Neural cell (in vitro differentiated cells): ENCODE measurements around the gene SUMF1.

ENCODE experiments used
- CTCF ChIP-seq: fragments of 450-650 bp; IDR thresholded peaks from 2 replicates; pipeline ENCODE4 v1.5.1; 2014; ENCODE audit warnings: antibody characterized with exemption, mild to moderate bottlenecking, moderate library complexity; ENCODE audit not compliant: poor library complexity, severe bottlenecking
- EP300 ChIP-seq: fragments of 450-650 bp; conservative IDR thresholded peaks from 2 replicates; pipeline ENCODE4 v1.6.1; 2014; ENCODE audit warnings: antibody characterized with exemption, mild to moderate bottlenecking, moderate library complexity; ENCODE audit not compliant: poor library complexity, severe bottlenecking
- EZH2 ChIP-seq: fragments of 200-600, 300-800 bp; shearing (Covaris generic), sonication (generic); IDR thresholded peaks from 2 replicates; pipeline ENCODE4 v1.6.1; 2014; ENCODE audit warnings: antibody characterized with exemption, low read length, borderline replicate concordance, mild to moderate bottlenecking; ENCODE audit not compliant: insufficient read depth, poor library complexity, severe bottlenecking
- MXI1 ChIP-seq: fragments of 450-650 bp; conservative IDR thresholded peaks from 2 replicates; pipeline ENCODE4 v1.6.1; 2014; ENCODE audit warnings: antibody characterized with exemption, mild to moderate bottlenecking; ENCODE audit not compliant: poor library complexity, severe bottlenecking
- POLR2AphosphoS5 ChIP-seq: IDR thresholded peaks from 2 replicates; pipeline ENCODE4 v1.6.1; 2012
- RAD21 ChIP-seq: fragments of 450-650 bp; conservative IDR thresholded peaks from 2 replicates; pipeline ENCODE4 v1.6.1; 2014; ENCODE audit warnings: antibody characterized with exemption, mild to moderate bottlenecking, moderate library complexity
- SMC3 ChIP-seq: fragments of 450-650 bp; conservative IDR thresholded peaks from 2 replicates; pipeline ENCODE4 v1.6.1; 2014; ENCODE audit warnings: antibody characterized with exemption, mild to moderate bottlenecking, moderate library complexity; ENCODE audit not compliant: poor library complexity
- TAF1 ChIP-seq: IDR thresholded peaks from 2 replicates; pipeline ENCODE4 v1.6.1; 2012; ENCODE audit warnings: low read depth

GRCh38 chr3:4449043-4449805, 17.8 kb downstream of the SUMF1 start:
- TF ChIP-seq RAD21, result no peak
- no peak for TF ChIP-seq CTCF
- no peak for TF ChIP-seq POLR2AphosphoS5
- no peak for TF ChIP-seq EZH2
- TF ChIP-seq MXI1, result no peak
- TF ChIP-seq TAF1, result no peak
- no peak for TF ChIP-seq EP300
- no peak for TF ChIP-seq SMC3
